Heart left ventricle (tissue), 16 donors: ENCODE measurements around the gene MTG1. TPM values are rescaled to one million over a fixed set of nuclear protein-coding genes. Genes with fewer than 3 reads are reported as not detected.

ENCODE experiments used
- ATAC-seq, 4 donors: fragments of 200-7000 bp; cut with Tn5 transposase; one replicate each; pipeline ENCODE4 v1.9.1; 2020 to 2022; ENCODE audit warnings: moderate library complexity in 4 of 4, mild to moderate bottlenecking in 3 of 4, moderate number of reproducible peaks in 1 of 4
- DNase-seq, 5 donors: peaks; one replicate each; pipeline ENCODE4 v3.0.0-alpha.2; 2020
- H3K27ac ChIP-seq, 12 donors: fragments of 200-600 bp; sonication (generic) in 4 of 12; one replicate each; pipeline versions ENCODE4 v1.5.0 to v1.8.0; 2016 to 2022; ENCODE audit warnings: mild to moderate bottlenecking in 2 of 12
- H3K27me3 ChIP-seq, 9 donors: fragments of 200-600 bp; sonication (generic) in 2 of 9; one replicate each; pipeline versions ENCODE4 v1.5.1 to v1.8.0; 2016 to 2022; ENCODE audit warnings: mild to moderate bottlenecking in 3 of 9
- H3K36me3 ChIP-seq, 9 donors: fragments of 200-600 bp; sonication (generic) in 2 of 9; one replicate each; pipeline versions ENCODE4 v1.5.0 to v1.8.0; 2018 to 2022; ENCODE audit warnings: mild to moderate bottlenecking in 2 of 9
- H3K4me1 ChIP-seq, 12 donors: fragments of 200-600 bp; sonication (generic) in 4 of 12; one replicate each; pipeline versions ENCODE4 v1.5.0 to v1.8.0; 2016 to 2022; ENCODE audit warnings: mild to moderate bottlenecking in 3 of 12
- H3K4me3 ChIP-seq, 12 donors: fragments of 200-600 bp; sonication (generic) in 4 of 12; one replicate each; pipeline versions ENCODE4 v1.5.0 to v1.8.0; 2017 to 2022; ENCODE audit warnings: mild to moderate bottlenecking in 9 of 12, moderate library complexity in 4 of 12
- H3K9me3 ChIP-seq, 12 donors: fragments of 200-600 bp; sonication (generic) in 4 of 12; one replicate each; pipeline versions ENCODE4 v1.5.0 to v1.8.0; 2016 to 2022; ENCODE audit warnings: mild to moderate bottlenecking in 1 of 12
- POLR2A ChIP-seq, 2 donors: fragments of 450-650 bp; IDR thresholded peaks; one replicate each; pipeline ENCODE4 v1.6.1; 2017; ENCODE audit warnings: antibody characterized with exemption in 2 of 2, mild to moderate bottlenecking in 2 of 2, moderate library complexity in 2 of 2
- WGBS, 4 donors: extraction: QIAGEN DNeasy Blood & Tissue Kit in 2 of 4; methylation state at CpG; one replicate each; pipeline versions ENCODE4 v1.1.5 to v1.1.7; 2013 to 2018; 5-methylcytosine and 5-hydroxymethylcytosine counted together
- intact Hi-C, 10 donors: fragments of 100-400 bp; cut with DNase I; formaldehyde crosslinking; loops; one replicate each; pipeline versions ENCODE4 v1.11.1 to v1.14.2; 2022
- polyA plus RNA-seq, 2 donors: library from polyadenylated mRNA; stranded (reverse); fragments of 200-250 nt; gene quantifications; one replicate each; pipeline ENCODE4 v1.2.3, GENCODE V29; 2013
- total RNA-seq, 9 donors: library from RNA; depleted of rRNA in 2 of 9; stranded (reverse); fragments of >200 nt in 2 of 9; fragmentation: NEBNext Ultra II Directional in 3 of 9; extraction: Animal tissue kit (Norgen Biotek cat#: 25700) in 3 of 9; gene quantifications; one replicate each; pipeline versions ENCODE4 v1.1.0 to v1.2.4, GENCODE V29; 2016 to 2023
- TF ChIP-seq, protein P1 (sequence below), 12 donors: fragments of 200-600 bp; sonication (generic) in 4 of 12; IDR thresholded peaks; one replicate each; pipeline versions ENCODE4 v1.5.0 to v1.8.0; 2018 to 2022; ENCODE audit warnings: antibody characterized with exemption in 12 of 12, mild to moderate bottlenecking in 5 of 12
- donor health status: ischemic (EF 13 %, LVEDD 7.1; RV severe dilation, severe dysfunction).
- donor health status: healthy with polysubstance abuse.
- donor health status: DM: no; HTN: yes; CAD: no.
- donor health status: DM: no; HTN: no; CAD: no.
- donor health status: ischemic (EF 25% LVEDD 6.9; RV normal size, moderate dysfunction).
- donor health status: ischemic (EF 25% LVEDD 5.7; RV mildly dilated, moderate dysfunction).
- donor health status: healthy.
- donor health status: DM: yes; HTN: yes; CAD: no.
- donor health status: ischemic (EF 35%, LVEDD 5.7; RV mildly dilated, moderate dysfunction).
- donor health status: nonischemic (EF 11% LVEDD 7.7; RV severe dilation, severe dysfunction).
- donor health status: DM: yes; HTN: yes; CAD: no.
- donor health status: PGD.
- donor health status: ischemic (EF 29% LVEDD 5.4; RV normal size, mild dysfunction).
- donor health status: nonischemic (EF 23%, LVEDD 6.1; RV moderate dilation, normal function).

The MTG1 gene
- total and polyA plus RNA-seq, 11 donors: 11.6 to 34.2 (median 22.6) TPM

DNA sequence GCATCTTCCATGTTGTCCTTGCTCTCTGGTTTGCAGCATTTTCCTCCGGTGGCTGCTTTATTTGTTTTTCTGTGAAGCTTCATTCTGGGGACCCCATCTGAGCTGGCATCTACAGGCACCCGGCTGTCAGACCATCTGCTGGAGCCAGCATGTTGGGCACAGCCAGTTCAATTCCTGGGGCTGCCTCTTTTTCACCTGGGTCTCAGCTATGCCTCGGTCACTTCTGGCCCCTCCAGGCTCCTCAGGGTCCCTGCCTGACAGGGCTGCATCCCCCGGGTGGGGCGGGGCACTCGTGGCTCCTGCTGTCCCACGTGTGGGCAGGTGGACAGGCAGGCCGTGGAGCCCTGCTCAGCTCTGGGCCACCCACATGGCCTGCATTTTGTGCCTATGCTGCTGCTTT, 67.9 kb downstream of the MTG1 start:
- Histone ChIP-seq H3K27me3 (peaks cover 0 to 16% (median 0%) of the 10 kb centered on the region in 9 donors), H3K4me3 (no peak overlapping the region), H3K27ac (no peak overlapping the region), H3K4me1 (no peaks in the 10 kb centered on the region), H3K36me3 (no peaks in the 10 kb centered on the region), H3K9me3 (no peaks in the 10 kb centered on the region)
- 73 to 80% (median 77%) methylated on average over 5 to 8 of the region's 8 CpGs for WGBS, 4 donors
- intact Hi-C loops: no loop called here
- DNase-seq: no peak
- TF ChIP-seq, protein P1, sequence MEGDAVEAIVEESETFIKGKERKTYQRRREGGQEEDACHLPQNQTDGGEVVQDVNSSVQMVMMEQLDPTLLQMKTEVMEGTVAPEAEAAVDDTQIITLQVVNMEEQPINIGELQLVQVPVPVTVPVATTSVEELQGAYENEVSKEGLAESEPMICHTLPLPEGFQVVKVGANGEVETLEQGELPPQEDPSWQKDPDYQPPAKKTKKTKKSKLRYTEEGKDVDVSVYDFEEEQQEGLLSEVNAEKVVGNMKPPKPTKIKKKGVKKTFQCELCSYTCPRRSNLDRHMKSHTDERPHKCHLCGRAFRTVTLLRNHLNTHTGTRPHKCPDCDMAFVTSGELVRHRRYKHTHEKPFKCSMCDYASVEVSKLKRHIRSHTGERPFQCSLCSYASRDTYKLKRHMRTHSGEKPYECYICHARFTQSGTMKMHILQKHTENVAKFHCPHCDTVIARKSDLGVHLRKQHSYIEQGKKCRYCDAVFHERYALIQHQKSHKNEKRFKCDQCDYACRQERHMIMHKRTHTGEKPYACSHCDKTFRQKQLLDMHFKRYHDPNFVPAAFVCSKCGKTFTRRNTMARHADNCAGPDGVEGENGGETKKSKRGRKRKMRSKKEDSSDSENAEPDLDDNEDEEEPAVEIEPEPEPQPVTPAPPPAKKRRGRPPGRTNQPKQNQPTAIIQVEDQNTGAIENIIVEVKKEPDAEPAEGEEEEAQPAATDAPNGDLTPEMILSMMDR (IDR thresholded peaks at IDR 0.05): no peak
- no peak for TF ChIP-seq POLR2A (IDR thresholded peaks at IDR 0.05)
- no peak for ATAC-seq

DNA sequence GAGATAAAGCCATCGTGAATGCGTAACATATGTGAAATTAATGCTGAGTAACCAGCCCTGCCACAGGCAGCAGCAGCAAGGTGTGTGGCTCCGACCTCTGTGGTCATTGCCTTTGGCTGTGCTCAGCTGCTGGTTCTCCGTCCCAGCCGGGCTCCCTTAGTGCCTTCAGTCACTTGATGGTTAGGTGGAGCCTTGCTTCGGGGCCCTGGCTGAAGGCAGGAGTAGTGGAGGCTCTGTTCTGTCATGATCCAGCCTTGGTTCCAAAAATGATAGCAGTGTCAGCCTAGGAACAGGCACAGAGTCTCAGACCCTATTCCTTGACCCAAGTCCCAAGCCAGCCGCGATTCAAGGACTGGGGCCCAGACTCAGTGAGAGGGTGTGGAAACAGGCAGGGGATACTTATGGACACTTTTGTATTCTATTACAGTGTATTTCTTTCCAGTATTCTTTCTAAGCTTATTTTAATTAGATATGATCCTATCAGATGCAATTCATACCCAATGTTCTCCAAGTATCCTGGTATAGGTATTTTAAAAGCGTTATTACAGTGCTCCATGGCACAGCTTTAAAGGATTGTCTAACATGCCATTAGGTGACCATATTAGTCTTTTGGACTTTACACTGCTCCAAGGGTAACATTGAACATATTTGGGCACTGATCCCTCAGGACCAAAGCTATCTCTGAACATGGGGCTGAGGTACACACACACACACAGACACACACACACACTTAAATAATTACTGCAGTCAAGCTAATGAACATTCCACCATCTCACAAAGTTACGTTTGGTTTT, 68.8 kb downstream of the MTG1 start:
- Histone ChIP-seq H3K36me3 (peaks cover 0 to 3% (median 0%) of the 10 kb centered on the region in 9 donors), H3K27ac (no peak overlapping the region), H3K4me1 (no peaks in the 10 kb centered on the region), H3K9me3 (no peaks in the 10 kb centered on the region), H3K4me3 (no peak overlapping the region), H3K27me3 (peaks cover 0 to 16% (median 0%) of the 10 kb centered on the region in 9 donors)
- 88 to 93% (median 90%) methylated on average over 10 of the region's 10 CpGs for WGBS, 4 donors
- TF ChIP-seq, protein P1 (IDR thresholded peaks at IDR 0.05): no peak
- TF ChIP-seq POLR2A (IDR thresholded peaks at IDR 0.05): no peak
- ATAC-seq: no peak
- intact Hi-C loops: no loop called here
- no peak for DNase-seq

DNA sequence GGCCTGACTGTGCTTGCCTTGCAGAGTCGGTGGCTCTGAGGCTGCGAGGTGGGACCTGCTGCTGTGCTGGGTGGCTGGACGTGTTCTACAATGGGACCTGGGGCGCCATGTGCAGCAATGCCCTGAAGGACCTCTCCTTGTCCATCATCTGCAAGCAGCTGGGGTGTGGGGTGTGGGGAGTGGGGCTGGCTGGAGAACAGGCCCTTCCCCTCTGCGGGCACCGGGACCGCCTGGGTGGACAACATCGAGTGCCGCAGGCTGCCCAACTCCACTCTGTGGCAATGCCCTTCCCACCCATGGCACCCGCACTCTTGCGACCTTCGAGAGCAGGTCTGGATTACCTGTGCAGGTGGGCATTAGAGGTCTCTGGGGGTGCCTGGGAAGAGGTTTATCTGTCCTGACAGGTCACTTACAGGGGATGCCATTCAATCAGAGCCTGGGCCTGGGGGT, 70.7 kb downstream of the MTG1 start:
- ATAC-seq (peak in 1 of 4 donors; percentile 9), DNase-seq (no peak)
- Histone ChIP-seq H3K4me1 (no peaks in the 10 kb centered on the region), H3K27me3 (peaks cover 0 to 16% (median 0%) of the 10 kb centered on the region in 9 donors), H3K27ac (no peak overlapping the region), H3K9me3 (peaks cover 0 to 4% (median 0%) of the 10 kb centered on the region in 12 donors), H3K36me3 (peaks cover 0 to 3% (median 0%) of the 10 kb centered on the region in 9 donors), H3K4me3 (no peak overlapping the region)
- no peak for TF ChIP-seq POLR2A (IDR thresholded peaks at IDR 0.05)
- TF ChIP-seq, protein P1 (IDR thresholded peaks at IDR 0.05): no peak
- intact Hi-C loops: no loop called here
- WGBS, 4 donors: 88 to 95% (median 93%) methylated on average over 7 to 12 of the region's 12 CpGs

DNA sequence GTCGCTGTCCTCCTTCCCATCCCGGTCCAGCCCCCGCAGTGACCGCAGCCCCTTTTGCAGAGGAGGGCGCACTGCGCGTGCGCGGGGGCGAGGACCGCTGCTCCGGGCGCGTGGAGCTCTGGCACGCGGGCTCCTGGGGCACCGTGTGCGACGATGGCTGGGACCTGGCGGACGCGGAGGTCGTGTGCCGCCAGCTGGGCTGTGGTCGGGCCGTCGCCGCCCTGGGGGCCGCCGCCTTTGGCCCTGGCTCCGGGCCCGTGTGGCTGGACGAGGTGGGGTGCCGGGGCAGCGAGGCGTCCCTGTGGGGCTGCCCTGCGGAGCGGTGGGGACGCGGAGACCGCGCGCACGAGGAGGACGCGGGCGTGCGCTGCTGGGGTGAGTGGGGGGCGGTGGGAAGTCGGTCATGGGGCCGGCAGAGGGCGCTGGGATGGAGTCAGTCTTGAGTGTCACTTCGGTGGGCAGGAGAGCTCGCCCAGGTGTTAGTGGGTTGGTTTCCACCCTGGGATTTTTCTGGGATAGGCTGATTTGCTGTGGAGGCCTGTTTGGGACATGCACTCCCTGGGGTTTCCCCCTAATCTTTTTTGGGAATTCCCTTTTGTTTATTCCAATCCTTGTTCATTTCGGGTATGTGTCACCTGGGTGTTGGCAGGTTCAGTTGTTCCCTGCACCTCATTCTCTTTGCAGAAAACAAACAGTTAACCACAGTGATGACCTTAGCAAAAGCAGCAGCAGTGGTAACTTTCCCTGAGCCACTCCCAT, 71.4 kb downstream of the MTG1 start:
- H3K4me1 ChIP-seq: no peaks in the 10 kb centered on the region
- H3K4me3 ChIP-seq: no peak overlapping the region
- peaks cover 0 to 8% (median 0%) of the 10 kb centered on the region in 12 donors for H3K9me3 ChIP-seq
- ATAC-seq (no peak), DNase-seq (no peak)
- TF ChIP-seq, protein P1 (IDR thresholded peaks at IDR 0.05): no peak
- no peak for TF ChIP-seq POLR2A (IDR thresholded peaks at IDR 0.05)
- H3K27me3 ChIP-seq: peaks cover 0 to 16% (median 0%) of the 10 kb centered on the region in 9 donors
- H3K36me3 ChIP-seq: peaks cover 0 to 3% (median 0%) of the 10 kb centered on the region in 9 donors
- 23 to 33% (median 26%) methylated on average over 26 to 55 of the region's 55 CpGs for WGBS, 4 donors
- intact Hi-C loops: no loop called here
- no peak overlapping the region for H3K27ac ChIP-seq
